Measurements from ENCODE around the gene CDIPT. TPM values are rescaled to one million over a fixed set of nuclear protein-coding genes. Genes with fewer than 3 reads are reported as not detected.

CDIPT gene
- total and polyA plus RNA-seq, 2 experiments from 2014 or later: 126 to 181 TPM

DNA sequence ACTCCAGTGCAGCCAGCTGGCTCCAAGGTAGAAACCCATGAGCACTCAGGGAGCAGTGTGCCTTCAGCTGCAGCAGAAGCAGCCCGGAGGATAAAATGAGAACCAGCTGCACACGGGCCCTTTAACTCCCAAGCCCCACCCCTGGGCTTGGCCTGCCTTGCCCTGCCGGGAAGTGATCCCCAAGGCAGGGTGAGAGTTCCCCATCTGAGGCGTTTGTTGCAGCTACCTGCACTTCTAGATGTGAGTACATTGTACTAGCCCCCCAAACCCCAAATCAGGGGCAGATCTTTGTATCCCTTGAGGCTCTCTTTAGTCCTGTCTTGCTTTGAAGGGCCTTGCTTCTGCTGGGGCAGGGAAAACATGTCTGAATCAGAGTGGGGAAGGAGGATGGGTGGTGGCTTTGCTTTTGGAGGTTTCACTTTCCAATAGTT is 42.7 kb downstream of the CDIPT start, which contains the start of gene MVP:
Gene MVP (plus strand): TSS at position 192 of the 431 bp plus-strand sequence. CDS start 10,088 bp downstream, outside the sequence.
- Histone ChIP-seq H3K9me2 (ENCODE audit: insufficient read depth) (no peaks in the 10 kb centered on the region), H3K27me3 (replicated peaks; ENCODE audit: insufficient read depth) (no peaks in the 10 kb centered on the region), H3K9me3 (ENCODE audit: low read depth) (no peaks in the 10 kb centered on the region), H3K36me3 (ENCODE audit: low read depth) (no peaks in the 10 kb centered on the region), H3K27ac (peak within 1 kb of the TSS; percentile 93), H3F3A (ENCODE audit: insufficient read depth) (peaks cover 53% of the 10 kb centered on the region), H3K4me3 (peak within 1 kb of the TSS; percentile 100), H2AFZ (peak within 1 kb of the TSS; percentile 58), H3K4me1 (ENCODE audit: insufficient read depth) (peaks cover 46% of the 10 kb centered on the region), H3K79me2 (ENCODE audit: insufficient read depth) (peaks cover 85% of the 10 kb centered on the region), H3K4me2 (ENCODE audit: unreplicated experiment) (peak within 1 kb of the TSS; percentile 99), H4K20me1 (ENCODE audit: insufficient read depth) (no peaks in the 10 kb centered on the region), H3K9ac (peak within 1 kb of the TSS; percentile 88)
- peak; percentile 87 for DNase-seq
- no peak for TF ChIP-seq EZH2 (IDR thresholded peaks at IDR 0.05; ENCODE audit: insufficient read depth, poor library complexity, severe bottlenecking)
- in situ Hi-C loops (cut with MboI): no loop called here
- WGBS, 2 experiments (ENCODE audit: low coverage in 1 of 2, low lambda C conversion rate in 2 of 2, missing lambda C conversion rate in 2 of 2): 2 to 4% methylated on average over 4 of the region's 4 CpGs

DNA sequence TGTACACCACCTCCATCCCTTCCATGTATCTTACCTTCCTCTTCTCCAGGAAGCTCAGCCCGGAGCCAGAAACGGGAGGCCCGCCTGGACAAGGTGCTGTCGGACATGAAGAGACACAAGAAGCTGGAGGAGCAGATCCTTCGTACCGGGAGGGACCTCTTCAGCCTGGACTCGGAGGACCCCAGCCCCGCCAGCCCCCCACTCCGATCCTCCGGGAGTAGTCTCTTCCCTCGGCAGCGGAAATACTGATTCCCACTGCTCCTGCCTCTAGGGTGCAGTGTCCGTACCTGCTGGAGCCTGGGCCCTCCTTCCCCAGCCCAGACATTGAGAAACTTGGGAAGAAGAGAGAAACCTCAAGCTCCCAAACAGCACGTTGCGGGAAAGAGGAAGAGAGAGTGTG is 43.5 kb downstream of the CDIPT start:
- Histone ChIP-seq H3K27ac (no peak overlapping the region), H3K4me2 (ENCODE audit: unreplicated experiment) (peak overlapping the region; percentile 99), H3F3A (ENCODE audit: insufficient read depth) (peaks cover 47% of the 10 kb centered on the region), H3K9me3 (ENCODE audit: low read depth) (no peaks in the 10 kb centered on the region), H3K79me2 (ENCODE audit: insufficient read depth) (peaks cover 79% of the 10 kb centered on the region), H3K36me3 (ENCODE audit: low read depth) (no peaks in the 10 kb centered on the region), H3K9me2 (ENCODE audit: insufficient read depth) (no peaks in the 10 kb centered on the region), H3K4me3 (no peak overlapping the region), H2AFZ (no peak overlapping the region), H3K9ac (peak overlapping the region; percentile 88), H4K20me1 (ENCODE audit: insufficient read depth) (no peaks in the 10 kb centered on the region), H3K27me3 (replicated peaks; ENCODE audit: insufficient read depth) (no peaks in the 10 kb centered on the region), H3K4me1 (ENCODE audit: insufficient read depth) (peaks cover 43% of the 10 kb centered on the region)
- no peak for DNase-seq
- in situ Hi-C loops (cut with MboI): loop anchor here (10.0 kb wide), 1 partner anchor 195 kb away; the partner anchor contains the start of gene DOC2A
- WGBS, 2 experiments (ENCODE audit: low coverage in 1 of 2, low lambda C conversion rate in 2 of 2, missing lambda C conversion rate in 2 of 2): 57 to 63% methylated on average over 12 to 15 of the region's 15 CpGs
- TF ChIP-seq EZH2 (IDR thresholded peaks at IDR 0.05; ENCODE audit: insufficient read depth, poor library complexity, severe bottlenecking) (no peak), EZH2phosphoT487 (IDR thresholded peaks at IDR 0.05; ENCODE audit: insufficient read depth, low read depth) (no peak)

DNA sequence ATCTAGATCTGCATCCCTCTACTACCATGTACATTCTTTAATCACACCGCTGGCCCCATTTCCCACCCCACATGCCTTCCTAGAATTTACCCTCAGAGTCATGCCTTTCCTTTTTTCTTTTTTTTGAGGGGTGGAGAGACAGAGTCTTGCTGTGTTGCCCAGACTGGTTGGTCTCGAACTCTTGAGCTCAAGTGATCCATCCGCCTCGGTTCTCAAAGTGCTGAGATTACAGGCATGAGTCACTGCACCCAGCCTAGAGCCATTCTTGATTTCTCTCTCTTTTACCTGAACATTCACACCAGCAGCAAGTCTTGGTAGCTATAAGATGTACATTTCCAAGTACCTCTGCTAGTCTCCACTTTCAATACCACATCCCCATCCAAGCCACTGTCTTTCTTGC is 44.9 kb downstream of the CDIPT start:
- Histone ChIP-seq H3K9me3 (ENCODE audit: low read depth) (no peaks in the 10 kb centered on the region), H3K9me2 (ENCODE audit: insufficient read depth) (no peaks in the 10 kb centered on the region), H3K27me3 (replicated peaks; ENCODE audit: insufficient read depth) (no peaks in the 10 kb centered on the region), H3K27ac (no peak overlapping the region), H3K4me3 (no peak overlapping the region), H3K36me3 (ENCODE audit: low read depth) (no peaks in the 10 kb centered on the region), H3K79me2 (ENCODE audit: insufficient read depth) (peaks cover 64% of the 10 kb centered on the region), H3K4me1 (ENCODE audit: insufficient read depth) (peaks cover 30% of the 10 kb centered on the region), H3K4me2 (ENCODE audit: unreplicated experiment) (no peak overlapping the region), H3K9ac (no peak overlapping the region), H2AFZ (no peak overlapping the region), H3F3A (ENCODE audit: insufficient read depth) (peaks cover 32% of the 10 kb centered on the region), H4K20me1 (ENCODE audit: insufficient read depth) (no peaks in the 10 kb centered on the region)
- WGBS, 2 experiments (ENCODE audit: low coverage in 1 of 2, low lambda C conversion rate in 2 of 2, missing lambda C conversion rate in 2 of 2): 88 to 97% methylated on average over 4 of the region's 4 CpGs
- TF ChIP-seq EZH2 (IDR thresholded peaks at IDR 0.05; ENCODE audit: insufficient read depth, poor library complexity, severe bottlenecking): no peak
- in situ Hi-C loops (cut with MboI): loop anchor here (10.0 kb wide), 1 partner anchor 197 kb away; the partner anchor contains the start of gene DOC2A
- DNase-seq: no peak

DNA sequence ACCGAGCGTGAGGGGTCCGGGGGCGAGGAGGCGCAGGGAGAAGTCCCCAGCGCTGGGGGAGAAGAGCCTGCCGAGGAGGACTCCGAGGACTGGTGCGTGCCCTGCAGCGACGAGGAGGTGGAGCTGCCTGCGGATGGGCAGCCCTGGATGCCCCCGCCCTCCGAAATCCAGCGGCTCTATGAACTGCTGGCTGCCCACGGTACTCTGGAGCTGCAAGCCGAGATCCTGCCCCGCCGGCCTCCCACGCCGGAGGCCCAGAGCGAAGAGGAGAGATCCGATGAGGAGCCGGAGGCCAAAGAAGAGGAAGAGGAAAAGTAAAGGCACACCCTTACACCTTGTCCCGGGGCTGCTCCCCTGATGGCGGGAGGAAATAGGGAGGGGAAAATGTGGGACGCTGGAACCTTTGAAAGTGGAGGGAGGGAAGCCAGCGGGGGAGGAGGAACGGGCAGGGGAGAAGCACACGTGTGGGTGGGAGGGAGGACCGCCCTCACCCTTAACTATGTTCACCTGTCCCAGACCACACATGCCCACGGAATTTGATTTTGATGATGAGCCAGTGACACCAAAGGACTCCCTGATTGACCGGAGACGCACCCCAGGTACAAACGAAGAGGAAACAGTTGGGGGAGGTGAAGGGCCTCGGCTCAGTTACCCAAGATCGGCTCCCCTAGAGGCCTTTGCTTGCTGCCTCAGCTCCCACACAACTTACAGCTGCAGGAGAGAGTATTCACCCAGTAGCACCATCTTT is 46.2 kb downstream of the CDIPT start:
- H3K27me3 ChIP-seq (replicated peaks; ENCODE audit: insufficient read depth): no peaks in the 10 kb centered on the region
- H3K4me2 ChIP-seq (ENCODE audit: unreplicated experiment): peak overlapping the region; percentile 77
- no peaks in the 10 kb centered on the region for H3K9me3 ChIP-seq (ENCODE audit: low read depth)
- no peak for TF ChIP-seq EZH2 (IDR thresholded peaks at IDR 0.05; ENCODE audit: insufficient read depth, poor library complexity, severe bottlenecking)
- TF ChIP-seq EZH2phosphoT487 (IDR thresholded peaks at IDR 0.05; ENCODE audit: insufficient read depth, low read depth): no peak
- in situ Hi-C loops (cut with MboI): loop anchor here (10.0 kb wide), 1 partner anchor 198 kb away; the partner anchor contains the start of gene DOC2A
- DNase-seq: peak; percentile 88
- H3K79me2 ChIP-seq (ENCODE audit: insufficient read depth): peaks cover 52% of the 10 kb centered on the region
- H3K27ac ChIP-seq: peak overlapping the region; percentile 70
- peak overlapping the region; percentile 80 for H2AFZ ChIP-seq
- peak overlapping the region; percentile 79 for H3K9ac ChIP-seq
- peak overlapping the region; percentile 85 for H3K4me3 ChIP-seq
- H3K36me3 ChIP-seq (ENCODE audit: low read depth): no peaks in the 10 kb centered on the region
- peaks cover 18% of the 10 kb centered on the region for H3K4me1 ChIP-seq (ENCODE audit: insufficient read depth)
- no peaks in the 10 kb centered on the region for H3K9me2 ChIP-seq (ENCODE audit: insufficient read depth)
- no peaks in the 10 kb centered on the region for H4K20me1 ChIP-seq (ENCODE audit: insufficient read depth)
- 6 to 9% methylated on average over 22 to 35 of the region's 37 CpGs for WGBS, 2 experiments (ENCODE audit: low coverage in 1 of 2, low lambda C conversion rate in 2 of 2, missing lambda C conversion rate in 2 of 2)
- peaks cover 20% of the 10 kb centered on the region for H3F3A ChIP-seq (ENCODE audit: insufficient read depth)
